ENCODE results near the gene GSTK1.

DNA sequence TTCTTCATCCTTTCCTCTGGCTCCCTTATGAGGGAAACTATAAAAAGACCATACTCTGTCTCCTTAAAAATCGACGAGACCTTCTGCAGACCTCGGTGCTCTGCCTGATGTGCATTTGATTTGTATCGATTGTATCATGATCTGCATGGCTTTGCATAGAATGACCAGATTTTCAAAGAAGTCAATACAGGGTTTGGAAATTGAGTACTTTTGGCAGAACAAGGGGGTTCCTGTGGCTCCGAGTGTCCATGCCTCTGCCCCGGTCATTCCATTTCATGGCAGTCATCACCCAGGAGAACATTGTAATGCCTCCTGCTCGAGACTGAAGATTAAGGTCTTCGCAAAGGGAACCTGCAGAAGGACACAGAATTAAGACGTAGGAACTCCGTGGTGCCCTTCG lies 25.6 kb downstream of the GSTK1 start:
- TF ChIP-seq CTCF (IDR thresholded peaks at IDR 0.05) (no peak), POLR2A (IDR thresholded peaks at IDR 0.05) (no peak)

All from testis (tissue), 2 donors.